Keratinocyte (primary cell): ENCODE data around the gene CDC26.

ENCODE experiments used
- EZH2 ChIP-seq: IDR thresholded peaks from one replicate; pipeline ENCODE4 v1.6.1; 2012; ENCODE audit warnings: inconsistent platforms, mild to moderate bottlenecking, low read length, moderate library complexity
- TF ChIP-seq, protein P1 (sequence below), 3 experiments: IDR thresholded peaks in 1 of 3; conservative IDR thresholded peaks in 1 of 3; optimal IDR thresholded peaks in 1 of 3; 2 replicates in 2 of 3; 3 replicates in 1 of 3; pipeline versions ENCODE3 to v1.5.1; 2011; ENCODE audit warnings: low read length in 3 of 3, mild to moderate bottlenecking in 3 of 3, moderate library complexity in 2 of 3, control low read depth in 1 of 3, inconsistent platforms in 1 of 3; ENCODE audit not compliant: insufficient read depth in 2 of 3; ENCODE audit errors: extremely low read depth in 1 of 3

DNA sequence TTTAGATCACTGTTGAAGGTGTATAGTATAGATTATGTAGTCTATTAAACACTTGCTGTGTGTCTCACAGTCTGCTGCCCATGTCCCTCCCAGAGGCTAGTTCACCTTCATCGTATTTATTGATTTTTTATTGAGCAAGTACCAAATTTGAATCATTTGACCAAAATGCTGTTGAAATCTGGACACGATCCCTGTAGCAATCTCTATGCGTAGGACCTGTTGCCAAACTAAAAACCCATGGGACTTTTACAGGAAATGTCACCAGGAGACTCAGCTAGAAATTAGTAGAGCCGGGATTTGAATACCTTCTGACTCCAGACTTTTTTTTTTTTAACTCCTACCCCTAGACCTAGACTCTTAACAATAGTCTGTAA is 36.5 kb downstream of the CDC26 start:
- no peak for TF ChIP-seq EZH2
- TF ChIP-seq, protein P1, sequence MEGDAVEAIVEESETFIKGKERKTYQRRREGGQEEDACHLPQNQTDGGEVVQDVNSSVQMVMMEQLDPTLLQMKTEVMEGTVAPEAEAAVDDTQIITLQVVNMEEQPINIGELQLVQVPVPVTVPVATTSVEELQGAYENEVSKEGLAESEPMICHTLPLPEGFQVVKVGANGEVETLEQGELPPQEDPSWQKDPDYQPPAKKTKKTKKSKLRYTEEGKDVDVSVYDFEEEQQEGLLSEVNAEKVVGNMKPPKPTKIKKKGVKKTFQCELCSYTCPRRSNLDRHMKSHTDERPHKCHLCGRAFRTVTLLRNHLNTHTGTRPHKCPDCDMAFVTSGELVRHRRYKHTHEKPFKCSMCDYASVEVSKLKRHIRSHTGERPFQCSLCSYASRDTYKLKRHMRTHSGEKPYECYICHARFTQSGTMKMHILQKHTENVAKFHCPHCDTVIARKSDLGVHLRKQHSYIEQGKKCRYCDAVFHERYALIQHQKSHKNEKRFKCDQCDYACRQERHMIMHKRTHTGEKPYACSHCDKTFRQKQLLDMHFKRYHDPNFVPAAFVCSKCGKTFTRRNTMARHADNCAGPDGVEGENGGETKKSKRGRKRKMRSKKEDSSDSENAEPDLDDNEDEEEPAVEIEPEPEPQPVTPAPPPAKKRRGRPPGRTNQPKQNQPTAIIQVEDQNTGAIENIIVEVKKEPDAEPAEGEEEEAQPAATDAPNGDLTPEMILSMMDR (optimal IDR thresholded peaks at IDR 0.05 in 1 of 3, IDR thresholded peaks at IDR 0.05 in 1 of 3, conservative IDR thresholded peaks at IDR 0.05 in 1 of 3; ENCODE audit: extremely low read depth in 1 of 3, insufficient read depth in 2 of 3, low read length in 3 of 3) = no peak
